GM18498 (cell line): ENCODE data around the gene DHRS1.

ENCODE experiments used
- ATAC-seq: cut with Tn5 transposase; IDR thresholded peaks from one replicate; pipeline ENCODE4 v1.9.1; 2021; ENCODE audit warnings: mild to moderate bottlenecking, moderate library complexity; ENCODE audit not compliant: unreplicated experiment

Gene DHRS1

GRCh38 chr14:24268225-24268624 is 31.4 kb downstream of the DHRS1 start:
- no peak for ATAC-seq

GRCh38 chr14:24267516-24267915 is 32.1 kb downstream of the DHRS1 start:
- no peak for ATAC-seq

- ATAC-seq = no peak
These were observed 33.0 kb downstream of the DHRS1 start for GRCh38 chr14:24266344-24267244.

DNA sequence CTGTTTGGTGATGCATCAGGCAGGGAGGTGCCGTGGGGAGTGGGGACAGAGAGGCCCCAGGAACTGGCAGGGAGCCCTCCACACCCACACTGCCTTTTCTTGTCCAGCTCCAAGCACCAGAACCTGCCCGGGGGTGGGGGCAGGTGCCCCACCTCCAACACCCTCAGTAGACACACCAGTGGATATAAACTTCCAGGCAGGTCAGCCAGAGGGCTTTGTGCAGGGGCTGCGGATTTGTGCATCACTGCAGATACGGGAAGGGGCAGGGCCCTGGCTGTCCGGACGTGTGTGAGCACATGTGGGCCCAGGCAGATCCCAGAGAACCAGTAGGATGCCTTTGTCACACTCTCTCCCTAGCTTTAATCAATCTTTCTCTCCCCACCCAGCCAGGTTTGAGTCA is 35.3 kb downstream of the DHRS1 start:
- ATAC-seq = no peak

- ATAC-seq = no peak
These were observed 35.7 kb downstream of the DHRS1 start for GRCh38 chr14:24263848-24264247.

DNA sequence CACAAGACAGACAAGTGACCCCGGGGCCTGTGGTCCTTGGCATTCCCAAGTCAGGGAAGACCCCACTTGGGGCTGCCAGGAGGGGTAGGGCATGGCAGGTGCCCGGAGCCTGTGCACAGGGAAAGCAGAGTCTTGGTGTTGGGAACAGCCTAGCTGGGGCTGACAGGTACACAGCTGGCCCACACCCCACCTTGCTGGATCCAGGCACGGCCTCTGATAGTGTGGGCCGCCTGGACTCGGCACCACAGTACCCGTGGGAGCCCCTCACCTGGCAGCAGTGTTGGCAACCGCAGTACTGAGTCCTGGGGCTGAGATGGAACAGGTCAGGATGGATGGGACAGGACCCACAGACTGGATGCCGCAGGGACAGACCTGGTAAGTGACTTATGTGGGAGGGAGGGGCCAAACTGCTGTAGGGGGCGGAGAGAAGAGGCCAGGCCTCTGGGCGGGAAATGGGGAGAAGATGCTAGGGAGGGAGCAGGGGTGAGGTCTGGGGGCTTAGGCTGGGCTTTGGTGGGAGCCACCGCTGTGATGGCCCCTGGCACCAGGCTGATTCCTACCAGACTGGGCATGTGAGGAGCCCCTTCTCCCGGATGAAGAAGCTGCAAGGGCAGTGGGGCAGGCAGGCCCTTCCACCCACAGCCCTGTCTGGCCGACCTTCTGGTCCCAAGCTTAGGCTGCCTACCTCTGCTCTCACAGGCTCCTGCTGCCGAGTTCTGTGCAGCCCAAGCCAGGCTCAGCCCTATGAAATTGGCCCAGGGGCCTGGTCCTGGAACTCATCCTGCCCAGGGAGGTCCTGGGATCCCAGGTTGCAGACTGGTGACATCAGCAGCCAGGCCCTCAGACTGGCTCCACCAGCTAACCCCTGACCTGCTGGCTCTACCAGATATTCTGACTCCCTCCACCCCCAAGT is 36.5 kb downstream of the DHRS1 start, which contains the start of gene TGM1:
TSS of gene TGM1 (minus strand) at position 357 of the 913 bp plus-strand sequence. CDS start 825 bp downstream, outside the sequence.
- no peak for ATAC-seq

GRCh38 chr14:24261969-24262327 is 37.6 kb downstream of the DHRS1 start:
- ATAC-seq = no peak

DNA sequence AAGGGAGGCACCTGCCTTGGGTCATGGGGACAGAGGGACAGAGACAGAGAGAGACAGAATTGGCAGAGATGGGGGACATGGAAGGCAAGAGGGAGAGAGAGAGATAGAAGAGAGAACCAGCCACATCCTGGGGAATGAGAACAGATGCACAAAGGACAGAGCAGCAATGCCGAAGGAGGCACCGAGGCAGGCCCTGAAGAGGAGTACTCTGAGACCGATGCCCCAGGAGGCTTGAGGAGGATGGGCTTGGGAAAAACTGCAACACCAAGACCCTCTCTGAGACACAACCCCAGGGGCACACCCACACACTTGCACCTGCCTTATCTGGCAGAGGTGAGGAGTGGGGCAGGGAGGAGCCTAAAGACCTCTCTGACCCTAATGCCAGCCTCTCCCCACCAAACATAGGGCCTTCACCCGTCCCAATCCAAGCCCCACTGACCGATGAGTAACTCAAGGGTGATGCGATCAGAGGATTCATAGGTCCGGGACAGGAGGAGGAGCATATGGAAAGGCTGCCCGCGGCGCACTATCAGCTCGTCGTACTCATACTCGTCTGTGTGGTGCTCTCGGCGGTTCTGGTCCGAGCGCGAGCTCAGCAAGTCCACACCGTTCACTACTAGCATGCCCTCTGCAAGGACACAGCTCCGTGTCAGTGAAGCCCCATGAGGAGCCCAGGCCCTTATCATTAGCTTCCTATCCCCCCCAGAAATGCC is 38.2 kb downstream of the DHRS1 start:
- ATAC-seq = no peak

- no peak for ATAC-seq
These were observed 38.8 kb downstream of the DHRS1 start for GRCh38 chr14:24260780-24261157.

DNA sequence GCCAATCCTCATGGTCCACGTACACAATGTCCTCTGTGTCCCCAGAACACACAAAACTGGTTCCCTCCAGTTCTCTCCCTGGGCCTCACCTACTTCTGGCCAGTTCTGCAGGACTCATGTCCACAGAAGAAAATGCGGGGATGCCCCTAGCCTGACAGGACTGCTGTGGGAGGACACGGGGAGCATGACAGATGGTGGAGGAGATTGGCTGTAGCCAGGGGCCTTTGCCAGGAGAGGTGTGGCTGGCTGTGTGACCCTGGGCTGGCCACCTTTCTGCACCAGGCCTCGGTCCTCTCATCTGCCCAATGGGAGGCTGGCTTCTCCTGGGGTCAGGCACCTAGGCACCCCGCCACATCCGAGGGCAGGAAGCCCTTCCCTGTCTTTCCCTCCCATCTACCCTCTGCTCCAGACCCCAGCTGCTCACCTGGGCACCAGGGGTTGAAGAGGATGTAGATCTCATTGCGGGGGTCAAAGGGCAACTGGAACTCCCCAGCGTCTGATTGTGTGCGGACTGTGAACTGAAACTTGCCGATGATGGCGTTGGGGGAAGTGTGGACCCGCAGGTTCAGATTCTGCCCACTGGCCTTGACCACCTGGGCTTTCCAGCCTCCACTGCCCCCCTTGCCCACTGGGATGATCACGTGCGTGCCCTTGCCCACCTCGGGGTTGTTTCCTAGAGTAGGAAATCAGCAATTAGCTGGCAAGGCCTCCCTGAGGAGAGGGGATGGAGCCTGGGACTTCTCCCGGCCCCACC is 39.4 kb downstream of the DHRS1 start:
- ATAC-seq = no peak

- no peak for ATAC-seq
These were observed 40.1 kb downstream of the DHRS1 start for GRCh38 chr14:24259282-24260025.

GRCh38 chr14:24258548-24259265 is 40.9 kb downstream of the DHRS1 start:
- no peak for ATAC-seq

GRCh38 chr14:24258119-24258518 is 41.5 kb downstream of the DHRS1 start:
- ATAC-seq = no peak

DNA sequence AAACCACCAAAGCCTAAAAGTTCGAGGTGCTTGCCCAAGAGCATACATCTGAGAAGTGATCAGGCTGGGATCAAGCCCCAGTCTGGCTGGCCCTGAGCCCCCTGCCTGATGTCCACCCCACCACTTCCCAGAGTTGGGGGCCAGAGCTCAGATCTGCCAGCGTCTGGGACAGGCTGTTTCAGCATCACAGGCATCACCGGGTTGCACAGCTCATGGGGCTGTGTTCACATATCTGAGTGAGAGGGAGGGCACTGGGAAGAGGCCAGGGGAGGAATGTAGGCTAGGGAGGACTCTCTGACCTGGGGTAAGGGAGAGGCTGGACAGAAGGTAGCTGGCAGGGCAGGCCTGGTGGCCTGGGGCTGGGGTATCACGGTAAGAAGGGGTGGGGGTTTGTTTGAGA is 42.6 kb downstream of the DHRS1 start:
- ATAC-seq = no peak

GRCh38 chr14:24255931-24256711 is 43.5 kb downstream of the DHRS1 start:
- no peak for ATAC-seq

- ATAC-seq = no peak
These were observed 44.1 kb downstream of the DHRS1 start for GRCh38 chr14:24255438-24255837.

- no peak for ATAC-seq
These were observed 44.8 kb downstream of the DHRS1 start for GRCh38 chr14:24254630-24255392.

- no peak for ATAC-seq
These were observed 45.6 kb downstream of the DHRS1 start for GRCh38 chr14:24253936-24254335.
